H1 (cell line): ENCODE measurements around the gene CCDC78. TPM values are rescaled to one million over a fixed set of nuclear protein-coding genes. Genes with fewer than 3 reads are reported as not detected.

ENCODE experiments used
- CTCF ChIA-PET: fragments of 300-600 bp; sonication (Branson Sonifier 250); formaldehyde crosslinking; loops from one replicate; lab custom pipeline; 2021; ENCODE audit not compliant: partially characterized antibody; lab: Charles Lee
- POLR2A ChIA-PET: fragments of 300-600 bp; sonication (Branson Sonifier 250); formaldehyde crosslinking; loops from one replicate; lab custom pipeline; 2021; ENCODE audit warnings: inconsistent platforms; ENCODE audit not compliant: partially characterized antibody; lab: Charles Lee
- DNase-seq, 2 experiments: peaks; one replicate each; pipeline versions ENCODE4 v3.0.0 to v3.0.0-alpha.2; 2010 to 2022; ENCODE audit warnings: low spot score in 2 of 2, low read depth in 1 of 2, mixed read lengths in 1 of 2
- FAIRE-seq: peaks from 2 replicates; lab custom pipeline; 2011; peaks lifted over from hg19 to GRCh38; lab: Jason Lieb, UNC
- H2AFZ ChIP-seq: 2 replicates; pipeline ENCODE4 v1.8.1; 2012; ENCODE audit warnings: low read length, inconsistent platforms
- H2AK5ac ChIP-seq: 2 replicates; pipeline ENCODE4 v1.6.1; 2013; ENCODE audit warnings: low read depth, low read length
- H2BK120ac ChIP-seq: replicated peaks from 2 replicates; pipeline ENCODE3; 2013; ENCODE audit warnings: low read depth, low read length, inconsistent platforms
- H2BK12ac ChIP-seq: 2 replicates; pipeline ENCODE4 v1.6.1; 2013; ENCODE audit warnings: low read depth, low read length
- H2BK15ac ChIP-seq: 2 replicates; pipeline ENCODE4 v1.6.1; 2013; ENCODE audit warnings: low read length
- H2BK20ac ChIP-seq: 2 replicates; pipeline ENCODE4 v1.6.1; 2013; ENCODE audit warnings: low read length
- H2BK5ac ChIP-seq: 2 replicates; pipeline ENCODE4 v1.6.1; 2013; ENCODE audit warnings: low read depth, low read length
- H3K14ac ChIP-seq: 2 replicates; pipeline ENCODE4 v1.6.1; 2013; ENCODE audit warnings: inconsistent platforms; ENCODE audit not compliant: insufficient read length
- H3K18ac ChIP-seq: 2 replicates; pipeline ENCODE4 v1.6.1; 2013; ENCODE audit warnings: low read length; ENCODE audit errors: extremely low read depth
- H3K23ac ChIP-seq: 2 replicates; pipeline ENCODE4 v1.6.1; 2013; ENCODE audit warnings: inconsistent platforms; ENCODE audit not compliant: insufficient read length
- H3K23me2 ChIP-seq: 2 replicates; pipeline ENCODE4 v1.6.1; 2013; ENCODE audit warnings: low read depth, low read length
- H3K27ac ChIP-seq: 2 replicates; pipeline ENCODE4 v1.6.1; 2011; ENCODE audit warnings: low read depth, low read length, inconsistent platforms
- H3K27me3 ChIP-seq, 4 experiments: replicated peaks in 1 of 4; 1 replicate in 1 of 4; 2 replicates in 3 of 4; pipeline versions ENCODE4 v1.6.1 to v1.8.1; 2011 to 2013; ENCODE audit warnings: low read length in 3 of 4, mild to moderate bottlenecking in 3 of 4, inconsistent platforms in 2 of 4, mixed read lengths in 2 of 4, moderate library complexity in 1 of 4; ENCODE audit not compliant: control insufficient read depth in 3 of 4, insufficient read depth in 3 of 4; ENCODE audit errors: extremely low read depth in 1 of 4
- H3K36me3 ChIP-seq, 4 experiments: 2 replicates each; pipeline versions ENCODE4 v1.6.1 to v1.8.1; 2011 to 2013; ENCODE audit warnings: mild to moderate bottlenecking in 4 of 4, low read length in 3 of 4, moderate library complexity in 2 of 4, control low read depth in 1 of 4, inconsistent platforms in 1 of 4; ENCODE audit not compliant: insufficient read depth in 4 of 4, control insufficient read depth in 2 of 4
- H3K4ac ChIP-seq: replicated peaks from 2 replicates; pipeline ENCODE3; 2013; ENCODE audit warnings: low read length, low read depth, mixed read lengths, inconsistent platforms; ENCODE audit not compliant: insufficient read length
- H3K4me1 ChIP-seq, 4 experiments: replicated peaks in 1 of 4; 1 replicate in 1 of 4; 2 replicates in 3 of 4; pipeline versions ENCODE4 v1.6.1 to v1.8.1; 2011 to 2013; ENCODE audit warnings: low read length in 3 of 4, inconsistent platforms in 2 of 4, mixed read lengths in 1 of 4; ENCODE audit not compliant: insufficient read depth in 4 of 4, control insufficient read depth in 3 of 4
- H3K4me2 ChIP-seq, 2 experiments: 2 replicates each; pipeline versions ENCODE4 v1.6.1 to v1.8.1; 2011 to 2013; ENCODE audit warnings: low read depth in 2 of 2, low read length in 2 of 2, control low read depth in 1 of 2, inconsistent platforms in 1 of 2, mild to moderate bottlenecking in 1 of 2; ENCODE audit not compliant: insufficient read depth in 1 of 2
- H3K4me3 ChIP-seq, 4 experiments: fragments of 200-600, 300-600 bp in 1 of 4; sonication (generic), shearing (Covaris generic), sonication (Bioruptor Twin) in 1 of 4; 2 replicates each; pipeline versions ENCODE4 v1.5.1 to v1.8.1; 2011 to 2016; ENCODE audit warnings: low read length in 4 of 4, low read depth in 3 of 4, control low read depth in 2 of 4, inconsistent platforms in 2 of 4, mild to moderate bottlenecking in 2 of 4, mixed read lengths in 1 of 4, moderate library complexity in 1 of 4; ENCODE audit not compliant: insufficient read depth in 2 of 4; ENCODE audit errors: extremely low read depth in 1 of 4
- H3K56ac ChIP-seq: replicated peaks from 2 replicates; pipeline ENCODE3; 2013; ENCODE audit warnings: low read depth, mild to moderate bottlenecking, mixed read lengths, low read length, inconsistent platforms; ENCODE audit not compliant: insufficient read length
- H3K79me1 ChIP-seq: 2 replicates; pipeline ENCODE4 v1.6.1; 2013; ENCODE audit warnings: low read depth, low read length, control low read depth
- H3K79me2 ChIP-seq, 2 experiments: 2 replicates each; pipeline versions ENCODE4 v1.6.1 to v1.8.1; 2012 to 2013; ENCODE audit warnings: low read length in 2 of 2, mild to moderate bottlenecking in 2 of 2, inconsistent platforms in 1 of 2; ENCODE audit not compliant: insufficient read depth in 2 of 2, control insufficient read depth in 1 of 2
- H3K9ac ChIP-seq, 4 experiments: replicated peaks in 1 of 4; 1 replicate in 1 of 4; 2 replicates in 3 of 4; pipeline versions ENCODE4 v1.6.1 to v1.8.1; 2011 to 2013; ENCODE audit warnings: low read depth in 3 of 4, low read length in 3 of 4, control low read depth in 2 of 4, mild to moderate bottlenecking in 2 of 4, moderate library complexity in 2 of 4, inconsistent platforms in 1 of 4; ENCODE audit errors: extremely low read depth in 1 of 4
- H3K9me3 ChIP-seq, 2 experiments: 2 replicates each; pipeline versions ENCODE4 v1.6.1 to v1.8.1; 2012 to 2013; ENCODE audit warnings: mild to moderate bottlenecking in 2 of 2, moderate library complexity in 2 of 2, control low read depth in 1 of 2, inconsistent platforms in 1 of 2, low read depth in 1 of 2, low read length in 1 of 2, mixed read lengths in 1 of 2; ENCODE audit not compliant: insufficient read depth in 2 of 2
- H4K20me1 ChIP-seq, 2 experiments: replicated peaks in 1 of 2; 2 replicates each; pipeline versions ENCODE3 to v1.8.1; 2011 to 2013; ENCODE audit warnings: inconsistent platforms in 2 of 2, low read length in 2 of 2, mild to moderate bottlenecking in 1 of 2; ENCODE audit not compliant: insufficient read depth in 2 of 2, control insufficient read depth in 1 of 2
- H4K5ac ChIP-seq: 2 replicates; pipeline ENCODE4 v1.6.1; 2013; ENCODE audit warnings: low read length, low read depth, mixed read lengths, inconsistent platforms; ENCODE audit not compliant: insufficient read length
- H4K8ac ChIP-seq: 2 replicates; pipeline ENCODE4 v1.8.0; 2013; ENCODE audit warnings: mild to moderate bottlenecking, moderate library complexity, low read length, inconsistent platforms; ENCODE audit not compliant: insufficient read depth; ENCODE audit errors: extremely low read depth
- H4K91ac ChIP-seq: replicated peaks from 2 replicates; pipeline ENCODE3; 2013; ENCODE audit warnings: low read length, mixed read lengths, inconsistent platforms; ENCODE audit not compliant: insufficient read length
- KDM4A ChIP-seq: IDR thresholded peaks from one replicate; pipeline ENCODE4 v1.7.1; 2012; ENCODE audit warnings: low read depth, mild to moderate bottlenecking, moderate library complexity, low read length, inconsistent platforms; ENCODE audit not compliant: severe bottlenecking
- POLR2A ChIP-seq, 2 experiments: IDR thresholded peaks; 1 replicate in 1 of 2; 2 replicates in 1 of 2; pipeline ENCODE4 v1.6.1; 2011; ENCODE audit warnings: low read depth in 2 of 2, low read length in 2 of 2, mild to moderate bottlenecking in 2 of 2; ENCODE audit errors: control extremely low read depth in 1 of 2
- POLR2AphosphoS5 ChIP-seq: IDR thresholded peaks from 2 replicates; pipeline ENCODE4 v1.6.1; 2011; ENCODE audit warnings: low read depth, low read length
- SP1 ChIP-seq: IDR thresholded peaks from 2 replicates; pipeline ENCODE4 v1.6.1; 2011; ENCODE audit warnings: low read depth, low read length
- TEAD4 ChIP-seq: IDR thresholded peaks from 2 replicates; pipeline ENCODE4 v1.6.1; 2012; ENCODE audit warnings: low read depth, low read length, inconsistent platforms, mixed read lengths
- WGBS, 2 experiments: shearing (Covaris generic) in 1 of 2; methylation state at CpG; one replicate each; pipeline versions ENCODE4 v1.1.6 to v1.1.7; 2013 to 2015; ENCODE audit warnings: low lambda C conversion rate in 2 of 2, mixed read lengths in 2 of 2, inconsistent platforms in 1 of 2, low coverage in 1 of 2, missing lambda C conversion rate in 1 of 2; ENCODE audit not compliant: insufficient replicate concordance in 2 of 2, insufficient coverage in 1 of 2, insufficient read length in 1 of 2; ENCODE audit errors: extremely low coverage in 1 of 2, missing lambda C conversion rate in 1 of 2; 5-methylcytosine and 5-hydroxymethylcytosine counted together
- polyA plus RNA-seq, 7 experiments: library from polyadenylated mRNA; depleted of rRNA in 3 of 7; stranded (reverse) in 5 of 7; unstranded in 2 of 7; fragments of >200 nt in 5 of 7; fragments of 200-250 nt in 2 of 7; gene quantifications; 1 replicate in 5 of 7; 2 replicates in 1 of 7; 4 replicates in 1 of 7; pipeline versions ENCODE4 v1.2.1 to v1.2.3, GENCODE V29; 2011 to 2013; ENCODE audit warnings: missing spikeins in 2 of 7, mixed read lengths in 2 of 7
- total RNA-seq: library from RNA; stranded (reverse); fragmentation: NEBNext Ultra II Directional; extraction: Animal tissue kit (Norgen Biotek cat#: 25700); gene quantifications from 2 replicates; pipeline ENCODE4 v1.2.1, GENCODE V29; 2021

Gene CCDC78
- total and polyA plus RNA-seq, 2 of the 8 experiments (the other 6 are each of a cell fraction or from before 2014, with no cell fraction given): 7.1 to 8.5 TPM

DNA sequence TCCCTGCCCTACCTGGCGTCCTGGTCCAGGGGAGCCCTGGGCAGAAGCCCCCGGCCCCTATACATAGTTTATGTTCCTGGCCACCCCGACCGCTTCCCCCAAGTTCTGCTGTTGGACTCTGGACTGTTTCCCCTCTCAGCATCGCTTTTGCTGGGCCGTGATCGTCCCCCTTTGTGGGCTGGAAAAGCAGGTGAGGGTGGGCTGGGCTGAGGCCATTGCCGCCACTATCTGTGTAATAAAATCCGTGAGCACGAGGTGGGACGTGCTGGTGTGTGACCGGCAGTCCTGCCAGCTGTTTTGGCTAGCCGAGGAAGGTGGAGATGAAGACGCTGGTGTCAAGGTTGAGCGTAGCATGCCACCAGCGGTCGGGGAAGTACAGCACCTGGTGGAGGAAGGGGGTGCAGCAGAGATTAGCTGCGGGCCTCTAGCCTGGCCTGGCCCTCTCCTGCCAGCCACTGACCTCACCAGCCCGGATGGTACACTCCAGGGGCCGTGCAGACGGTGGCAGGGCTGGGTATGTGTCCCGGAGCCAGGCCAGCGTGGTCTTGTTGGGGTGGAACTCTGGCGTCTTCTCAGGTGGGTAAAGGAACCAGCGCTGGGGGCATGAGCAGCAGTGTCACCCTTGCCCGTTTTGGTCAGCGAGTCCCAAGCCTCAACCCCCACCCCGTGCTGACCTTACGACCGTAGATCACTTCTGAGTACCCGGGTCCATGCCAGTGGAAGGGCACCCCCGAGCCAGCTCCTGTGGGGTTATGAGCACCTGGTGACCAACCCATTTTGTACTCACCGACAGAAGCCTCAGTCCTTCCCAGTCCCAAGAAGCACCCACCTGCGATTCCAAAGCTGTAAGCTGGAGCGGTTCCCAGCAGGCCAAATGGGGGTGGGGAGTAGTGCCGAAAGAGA is 43.5 kb downstream of the CCDC78 start:
- peak overlapping the region; percentile 51 for H4K8ac ChIP-seq
- H2BK15ac ChIP-seq: no peak overlapping the region
- 92% methylated on average over 36 of the region's 36 CpGs; no CpG with 5 or more reads in 1 of the 2 experiments for WGBS, 2 experiments
- H2BK120ac ChIP-seq: no peak overlapping the region
- H4K91ac ChIP-seq: peak overlapping the region; percentile 22
- no peak overlapping the region for H3K14ac ChIP-seq
- H3K4ac ChIP-seq: no peak overlapping the region
- CTCF ChIA-PET: interaction anchor here (0.6 to 1.9 kb wide), 8 partner anchors 8 to 780 kb away, joined by 3 to 7 read pairs (median 3); partner anchors contain the start of gene WDR24
- H3K27me3 ChIP-seq: no peaks in the 10 kb centered on the region; a peak in 1 of 7 replicates
- no peak overlapping the region for H3K27ac ChIP-seq
- no peak overlapping the region for H3K18ac ChIP-seq
- FAIRE-seq (no peak), DNase-seq (no peak)
- H3K79me2 ChIP-seq: peaks cover 0 to 12% of the 10 kb centered on the region in 2 experiments; a peak in 1 of 4 replicates
- H3K9me3 ChIP-seq: no peaks in the 10 kb centered on the region
- H3K23ac ChIP-seq: no peak overlapping the region
- H3K79me1 ChIP-seq: peaks cover 6% of the 10 kb centered on the region; the same call in 1 of the 2 replicates
- H3K4me2 ChIP-seq: peak overlapping the region; percentile 63 to 95
- H4K5ac ChIP-seq: no peak overlapping the region
- no peak overlapping the region for H3K56ac ChIP-seq
- H3K23me2 ChIP-seq: peaks cover 13% of the 10 kb centered on the region; the same call in 1 of the 2 replicates
- no peak overlapping the region for H2BK5ac ChIP-seq
- H2BK20ac ChIP-seq: no peak overlapping the region
- POLR2A ChIA-PET: interaction anchor here (0.9 to 13.3 kb wide), 9 partner anchors 7 to 118 kb away, joined by 3 to 214 read pairs (median 13); partner anchors contain the start of genes CCDC78, GNG13, HAGHL and RHBDL1
- 0 out of 2 replicates have a peak, but pooled peaks have one; percentile 41 for TF ChIP-seq POLR2AphosphoS5
- no peak for TF ChIP-seq KDM4A
- no peak for TF ChIP-seq SP1
- peak in 1 of 2 experiments; percentile 43; a peak in 1 of 3 replicates for TF ChIP-seq POLR2A (IDR thresholded peaks at IDR 0.05; ENCODE audit: control extremely low read depth in 1 of 2, low read depth in 2 of 2, low read length in 2 of 2)
- TF ChIP-seq TEAD4: no peak
- H2BK12ac ChIP-seq: no peak overlapping the region
- H3K9ac ChIP-seq: no peak overlapping the region; a peak in 2 of 7 replicates
- peaks cover 4 to 28% (median 15%) of the 10 kb centered on the region in 4 experiments; a peak in 7 of 8 replicates for H3K36me3 ChIP-seq
- H3K4me3 ChIP-seq: peak overlapping the region; percentile 62 to 81 (median 74); a peak in 6 of 8 replicates
- H3K4me1 ChIP-seq: peaks cover 0 to 17% (median 13%) of the 10 kb centered on the region in 4 experiments; a peak in 5 of 7 replicates
- peaks cover 4 to 36% of the 10 kb centered on the region in 2 experiments for H4K20me1 ChIP-seq
- no peak overlapping the region for H2AFZ ChIP-seq
- no peak overlapping the region for H2AK5ac ChIP-seq
